GM10847 (cell line): Measurements from ENCODE around the gene RNF152.

Experiments
- POLR2A ChIP-seq: IDR thresholded peaks from 2 replicates; pipeline ENCODE4 v1.6.1; 2011; ENCODE audit not compliant: insufficient read length; ENCODE audit errors: extremely low read depth

Gene RNF152

DNA sequence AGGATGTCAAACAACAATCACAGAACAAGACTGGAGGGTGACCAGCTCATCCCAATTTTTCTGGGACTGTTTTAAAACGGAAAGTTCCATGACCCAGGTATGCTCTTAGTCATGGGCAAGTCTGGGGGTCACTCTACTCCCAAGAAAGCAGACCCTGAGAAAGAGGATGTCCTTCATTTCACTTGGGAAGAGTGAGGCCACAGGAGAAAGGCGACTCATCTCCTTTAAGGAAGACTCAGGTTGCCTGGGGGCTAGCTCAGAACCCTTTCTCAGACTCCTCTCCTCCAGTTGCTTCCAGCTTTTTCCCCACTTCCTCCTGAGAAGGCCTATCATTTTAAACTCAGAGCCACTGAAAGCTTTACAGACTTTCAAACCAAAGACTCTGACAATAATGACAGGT, 9.3 kb downstream of the RNF152 start:
- no peak for TF ChIP-seq POLR2A

DNA sequence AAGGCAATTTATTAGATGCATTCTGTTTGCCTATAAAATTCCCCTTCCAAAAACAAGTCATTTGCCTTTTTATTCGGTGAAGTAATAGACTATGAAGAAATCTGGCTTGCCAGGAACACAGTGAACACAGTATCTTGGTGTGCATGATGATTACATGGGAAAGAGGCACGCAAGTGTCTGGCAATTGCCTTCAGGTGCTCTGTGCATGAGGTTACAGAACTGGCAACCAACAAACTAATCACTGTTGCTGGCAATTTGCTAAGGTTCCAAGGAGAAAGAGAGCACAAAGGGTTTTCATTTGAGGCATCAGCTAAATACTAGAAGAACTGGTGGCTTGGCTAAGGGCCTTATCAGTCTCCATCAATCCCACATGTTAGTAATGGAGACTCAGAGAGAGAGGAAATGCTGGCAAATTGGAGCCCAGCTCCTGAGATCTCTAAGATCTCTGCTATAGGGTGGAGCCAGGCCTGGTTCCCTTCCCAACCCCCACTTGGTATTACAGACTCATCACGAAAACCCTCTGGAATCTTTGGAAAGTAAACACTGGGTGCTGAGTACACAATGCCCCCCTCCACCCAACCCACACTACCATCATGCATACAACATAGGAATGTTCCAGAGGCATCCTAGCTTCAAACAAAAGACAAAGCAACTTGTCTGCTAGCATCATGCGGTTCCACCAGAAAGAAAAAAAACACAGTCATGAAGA, 10.4 kb downstream of the RNF152 start:
- TF ChIP-seq POLR2A, result no peak

DNA sequence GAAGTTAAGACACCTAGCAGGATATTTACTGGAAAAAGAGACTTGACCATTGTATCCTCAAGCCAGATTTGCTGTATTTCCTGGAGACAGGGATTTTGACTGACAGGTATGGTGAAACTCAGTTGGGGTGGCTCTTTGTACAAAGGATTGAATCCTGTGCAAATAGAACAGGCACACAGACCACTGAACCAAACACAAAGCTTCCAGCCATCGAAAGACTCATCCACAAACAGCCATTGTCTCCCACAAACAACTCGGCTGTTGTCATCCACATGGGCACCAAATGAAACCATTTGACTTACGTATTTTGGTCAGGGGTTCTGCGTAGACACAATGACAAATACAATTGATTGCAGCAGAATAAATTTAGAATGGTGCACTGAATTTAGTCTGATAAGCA, 15.9 kb downstream of the RNF152 start:
- no peak for TF ChIP-seq POLR2A

- TF ChIP-seq POLR2A, result no peak
Observed at GRCh38 chr18:61870151-61870550, 22.7 kb downstream of the RNF152 start.

DNA sequence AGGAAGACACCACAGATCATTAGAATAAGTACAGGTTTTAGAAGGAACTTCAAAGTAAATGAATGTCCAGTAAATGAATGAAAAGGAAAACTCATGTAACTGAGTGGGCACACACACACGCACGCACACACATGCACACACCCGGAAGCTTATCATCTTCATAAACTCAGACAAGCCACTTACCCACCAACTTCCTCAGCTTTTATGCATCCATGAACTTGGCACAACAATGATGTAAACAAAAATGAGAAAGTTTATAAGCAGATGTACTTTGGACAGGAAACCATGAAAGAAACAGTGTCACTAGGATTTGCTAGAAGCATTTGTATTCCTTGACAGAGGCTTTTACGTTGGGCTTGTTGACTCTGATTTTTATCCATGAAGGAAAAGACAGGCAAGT, 23.2 kb downstream of the RNF152 start:
- no peak for TF ChIP-seq POLR2A

- TF ChIP-seq POLR2A, result no peak
Observed at GRCh38 chr18:61865466-61866175, 27.2 kb downstream of the RNF152 start.

- no peak for TF ChIP-seq POLR2A
Observed at GRCh38 chr18:61861372-61861771, 31.4 kb downstream of the RNF152 start.

DNA sequence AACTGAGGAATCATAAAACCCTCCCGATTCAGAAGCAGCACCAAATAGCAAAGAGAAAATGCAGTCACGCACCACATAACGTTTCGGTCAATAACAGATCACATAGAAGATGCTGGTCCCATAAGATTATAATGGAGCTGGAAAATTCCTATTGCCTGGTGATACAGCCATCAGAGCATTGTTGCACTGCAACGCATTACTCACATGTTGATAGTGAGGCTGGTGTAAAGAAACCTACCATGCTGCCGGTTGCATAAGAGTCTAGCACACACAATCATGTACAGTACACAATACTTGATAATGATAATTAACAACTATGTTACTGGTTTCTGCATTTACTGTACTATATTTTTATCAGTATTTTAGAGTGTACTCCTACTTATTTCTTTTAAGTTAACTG, 32.5 kb downstream of the RNF152 start:
- no peak for TF ChIP-seq POLR2A

- TF ChIP-seq POLR2A, result no peak
Observed at GRCh38 chr18:61859113-61859512, 33.7 kb downstream of the RNF152 start.

DNA sequence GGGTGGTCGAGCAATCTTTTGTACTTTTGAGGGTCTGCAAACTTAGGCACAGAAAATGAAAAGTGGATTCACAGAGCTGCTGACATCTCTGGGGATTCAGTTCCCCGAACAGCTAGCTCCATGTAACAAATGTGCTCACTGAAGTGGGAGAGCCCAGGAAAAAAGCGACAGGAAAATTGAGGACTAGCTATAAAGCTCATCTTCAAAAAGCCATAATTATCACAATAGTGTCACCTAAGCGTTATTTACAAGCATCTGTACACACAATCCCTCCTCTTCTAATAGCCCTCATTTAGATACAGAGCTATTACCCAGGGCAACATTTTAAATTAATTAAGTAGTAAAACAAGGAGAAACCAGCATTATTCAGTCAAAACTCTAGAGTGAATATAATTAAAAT, 36.1 kb downstream of the RNF152 start:
- TF ChIP-seq POLR2A, result no peak

- no peak for TF ChIP-seq POLR2A
Observed at GRCh38 chr18:61855449-61856378, 37.1 kb downstream of the RNF152 start.

- no peak for TF ChIP-seq POLR2A
Observed at GRCh38 chr18:61854578-61855448, 38.0 kb downstream of the RNF152 start.

GRCh38 chr18:61853855-61854254, 39.0 kb downstream of the RNF152 start:
- no peak for TF ChIP-seq POLR2A

- no peak for TF ChIP-seq POLR2A
Observed at GRCh38 chr18:61852496-61852895, 40.3 kb downstream of the RNF152 start.
